ENCODE data around the gene INS.

GRCh38 chr11:2132246-2132645 lies 28.8 kb downstream of the INS start:
- TF ChIP-seq CTCF (IDR thresholded peaks at IDR 0.05): no peak
- TF ChIP-seq ZFX (IDR thresholded peaks at IDR 0.05; ENCODE audit: borderline replicate concordance): no peak
